A549 (cell line): ENCODE data around the gene DTX1. TPM values are rescaled to one million over a fixed set of nuclear protein-coding genes. Genes with fewer than 3 reads are reported as not detected.

Experiments used
- ATAC-seq, 2 experiments: fragments of 200-7000 bp in 1 of 2; fragments of >200 bp in 1 of 2; cut with Nextera tagmentation in 1 of 2; cut with Tn5 transposase in 1 of 2; 3 replicates each; pipeline versions ENCODE4 v1.8.0 to v1.9.1; 2018 to 2020; ENCODE audit warnings: mild to moderate bottlenecking in 1 of 2, moderate library complexity in 1 of 2
- CTCF ChIA-PET: fragments of 300-600 bp; sonication (Branson Sonifier 250); formaldehyde crosslinking; extraction: SDS; loops from one replicate; lab custom pipeline; 2021; ENCODE audit warnings: antibody characterized with exemption, inconsistent platforms; lab: Yijun Ruan, JAX
- POLR2A ChIA-PET: fragments of 350-600 bp; formaldehyde crosslinking; extraction: SDS; loops from one replicate; lab custom pipeline; 2021; ENCODE audit warnings: antibody characterized with exemption, inconsistent platforms; lab: Yijun Ruan, JAX
- DNase-seq, 2 experiments: peaks; one replicate each; pipeline versions ENCODE4 v3.0.0 to v3.0.0-alpha.2; 2011 to 2016; ENCODE audit warnings: low read depth in 1 of 2, low spot score in 1 of 2
- FAIRE-seq: peaks from 2 replicates; lab custom pipeline; 2011; peaks lifted over from hg19 to GRCh38; lab: Jason Lieb, UNC
- H3K27ac ChIP-seq, 2 experiments: fragments of >200 bp; sonication (Bioruptor Twin); formaldehyde crosslinking; 3 replicates each; pipeline ENCODE4 v1.5.1; 2016 to 2017
- H3K4me1 ChIP-seq: fragments of >200 bp; sonication (Bioruptor Twin); formaldehyde crosslinking; 3 replicates; pipeline ENCODE4 v1.6.1; 2016
- H3K4me2 ChIP-seq: fragments of >200 bp; sonication (Bioruptor Twin); formaldehyde crosslinking; 3 replicates; pipeline ENCODE4 v1.6.1; 2016
- H3K4me3 ChIP-seq: fragments of >200 bp; sonication (Bioruptor Twin); formaldehyde crosslinking; 3 replicates; pipeline ENCODE4 v1.5.1; 2016
- H3K9me3 ChIP-seq: fragments of >200 bp; sonication (Bioruptor Twin); formaldehyde crosslinking; 3 replicates; pipeline ENCODE4 v1.6.1; 2016
- ATOH8 ChIP-seq: fragments of 250-450 bp; sonication (Bioruptor Pico); IDR thresholded peaks from 2 replicates; pipeline ENCODE4 v1.5.0; 2020; ENCODE audit warnings: low read depth, mild to moderate bottlenecking, moderate library complexity
- EP300 ChIP-seq, 2 experiments: fragments of >200 bp; sonication (Bioruptor Twin); formaldehyde crosslinking; IDR thresholded peaks; 2 replicates in 1 of 2; 3 replicates in 1 of 2; pipeline ENCODE4 v1.6.1; 2016 to 2017
- HEYL ChIP-seq: fragments of 250-450 bp; sonication (Bioruptor Pico); IDR thresholded peaks from 2 replicates; pipeline ENCODE4 v1.8.0; 2021; ENCODE audit warnings: mild to moderate bottlenecking, moderate library complexity
- HOXA7 ChIP-seq: fragments of 250-450 bp; sonication (Bioruptor Pico); IDR thresholded peaks from 2 replicates; pipeline ENCODE4 v1.5.0; 2020; ENCODE audit warnings: mild to moderate bottlenecking, moderate library complexity
- HOXB5 ChIP-seq: fragments of 250-450 bp; sonication (Bioruptor Pico); IDR thresholded peaks from 2 replicates; pipeline ENCODE4 v1.5.0; 2020; ENCODE audit warnings: mild to moderate bottlenecking, moderate library complexity
- JUN ChIP-seq, 2 experiments: fragments of >200 bp; sonication (Bioruptor Twin); formaldehyde crosslinking; IDR thresholded peaks; 2 replicates in 1 of 2; 3 replicates in 1 of 2; pipeline ENCODE4 v1.6.1; 2016 to 2017
- JUNB ChIP-seq: fragments of >200 bp; sonication (Bioruptor Twin); formaldehyde crosslinking; IDR thresholded peaks from 2 replicates; pipeline ENCODE4 v1.6.1; 2016
- MYC ChIP-seq: IDR thresholded peaks from 2 replicates; pipeline ENCODE4 v1.6.1; 2012; ENCODE audit warnings: mild to moderate bottlenecking, inconsistent platforms, low read length, improper control_type of control experiment, borderline replicate concordance
- NPAS2 ChIP-seq: fragments of 250-450 bp; sonication (Bioruptor Pico); IDR thresholded peaks from 2 replicates; pipeline ENCODE4 v1.8.0; 2022; ENCODE audit warnings: mild to moderate bottlenecking, moderate library complexity, borderline replicate concordance
- PBX3 ChIP-seq: IDR thresholded peaks from 2 replicates; pipeline ENCODE4 v1.6.1; 2012
- RFX5 ChIP-seq: fragments of 450-650 bp; IDR thresholded peaks from 2 replicates; pipeline ENCODE4 v1.7.1; 2014; ENCODE audit warnings: antibody characterized with exemption, mild to moderate bottlenecking, moderate library complexity
- RNF2 ChIP-seq: fragments of 200-600 bp; sonication (generic); IDR thresholded peaks from 2 replicates; pipeline ENCODE4 v1.6.1; 2016; ENCODE audit warnings: low read depth, mild to moderate bottlenecking, antibody characterized with exemption, moderate library complexity, borderline replicate concordance
- ZC3H11A ChIP-seq: fragments of 450-650 bp; IDR thresholded peaks from 2 replicates; pipeline ENCODE4 v1.6.1; 2014; ENCODE audit warnings: antibody characterized with exemption, mild to moderate bottlenecking
- ZFP36 ChIP-seq: fragments of 450-650 bp; IDR thresholded peaks from 2 replicates; pipeline ENCODE4 v1.6.1; 2014; ENCODE audit warnings: borderline replicate concordance; ENCODE audit not compliant: partially characterized antibody
- ZSCAN20 ChIP-seq: fragments of 250-450 bp; sonication (Bioruptor Pico); IDR thresholded peaks from 2 replicates; pipeline ENCODE4 v1.8.0; 2022; ENCODE audit warnings: mild to moderate bottlenecking, moderate library complexity
- WGBS: methylation state at CpG from one replicate; pipeline ENCODE4 v1.1.6; 2017; ENCODE audit errors: missing lambda C conversion rate; 5-methylcytosine and 5-hydroxymethylcytosine counted together
- polyA plus RNA-seq, 4 experiments: library from polyadenylated mRNA; depleted of rRNA in 3 of 4; stranded (reverse); fragments of >200 nt; fragmentation: RNase III in 1 of 4; extraction: RNeasy Plus Mini Kit Qiagen cat#74134 plus additional on column Dnase treatment in 1 of 4; gene quantifications; 2 replicates in 3 of 4; 3 replicates in 1 of 4; pipeline ENCODE4 v1.2.3, GENCODE V29; 2011 to 2017
- TF ChIP-seq, protein P1 (sequence below): fragments of >200 bp; sonication (Bioruptor Twin); formaldehyde crosslinking; IDR thresholded peaks from 2 replicates; pipeline ENCODE4 v1.6.1; 2016
- TF ChIP-seq, protein P2 (sequence below): IDR thresholded peaks from 2 replicates; pipeline ENCODE4 v1.6.1; 2012; ENCODE audit warnings: low read depth, borderline replicate concordance
- TF ChIP-seq, protein P3 (sequence below): fragments of 250-450 bp; sonication (Bioruptor Pico); IDR thresholded peaks from 2 replicates; pipeline ENCODE4 v1.5.0; 2021; ENCODE audit warnings: mild to moderate bottlenecking, moderate library complexity, borderline replicate concordance

Gene DTX1
- polyA plus RNA-seq, 2 of the 4 experiments (the other 2 are of a cell fraction) = 0.28 to 0.37 TPM

- no peak for TF ChIP-seq HEYL (CRISPR knock-in tag)
- no peak for TF ChIP-seq NPAS2 (CRISPR knock-in tag)
- no peak for TF ChIP-seq JUNB
- no peak for TF ChIP-seq JUN (IDR thresholded peaks at IDR 0.05)
- no peak for TF ChIP-seq RNF2
- TF ChIP-seq ZC3H11A = no peak
- TF ChIP-seq HOXA7 (CRISPR knock-in tag) = no peak
- TF ChIP-seq HOXB5 (CRISPR knock-in tag) = no peak
- TF ChIP-seq, protein P1, sequence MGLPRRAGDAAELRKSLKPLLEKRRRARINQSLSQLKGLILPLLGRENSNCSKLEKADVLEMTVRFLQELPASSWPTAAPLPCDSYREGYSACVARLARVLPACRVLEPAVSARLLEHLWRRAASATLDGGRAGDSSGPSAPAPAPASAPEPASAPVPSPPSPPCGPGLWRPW = no peak
- TF ChIP-seq RFX5 = no peak
- TF ChIP-seq, protein P2, sequence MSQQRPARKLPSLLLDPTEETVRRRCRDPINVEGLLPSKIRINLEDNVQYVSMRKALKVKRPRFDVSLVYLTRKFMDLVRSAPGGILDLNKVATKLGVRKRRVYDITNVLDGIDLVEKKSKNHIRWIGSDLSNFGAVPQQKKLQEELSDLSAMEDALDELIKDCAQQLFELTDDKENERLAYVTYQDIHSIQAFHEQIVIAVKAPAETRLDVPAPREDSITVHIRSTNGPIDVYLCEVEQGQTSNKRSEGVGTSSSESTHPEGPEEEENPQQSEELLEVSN = no peak
- no peak for TF ChIP-seq MYC
- TF ChIP-seq EP300 (IDR thresholded peaks at IDR 0.05) = no peak
These were observed 6.2 kb downstream of the DTX1 start (continued) for GRCh38 chr12:113062502-113063395.

DNA sequence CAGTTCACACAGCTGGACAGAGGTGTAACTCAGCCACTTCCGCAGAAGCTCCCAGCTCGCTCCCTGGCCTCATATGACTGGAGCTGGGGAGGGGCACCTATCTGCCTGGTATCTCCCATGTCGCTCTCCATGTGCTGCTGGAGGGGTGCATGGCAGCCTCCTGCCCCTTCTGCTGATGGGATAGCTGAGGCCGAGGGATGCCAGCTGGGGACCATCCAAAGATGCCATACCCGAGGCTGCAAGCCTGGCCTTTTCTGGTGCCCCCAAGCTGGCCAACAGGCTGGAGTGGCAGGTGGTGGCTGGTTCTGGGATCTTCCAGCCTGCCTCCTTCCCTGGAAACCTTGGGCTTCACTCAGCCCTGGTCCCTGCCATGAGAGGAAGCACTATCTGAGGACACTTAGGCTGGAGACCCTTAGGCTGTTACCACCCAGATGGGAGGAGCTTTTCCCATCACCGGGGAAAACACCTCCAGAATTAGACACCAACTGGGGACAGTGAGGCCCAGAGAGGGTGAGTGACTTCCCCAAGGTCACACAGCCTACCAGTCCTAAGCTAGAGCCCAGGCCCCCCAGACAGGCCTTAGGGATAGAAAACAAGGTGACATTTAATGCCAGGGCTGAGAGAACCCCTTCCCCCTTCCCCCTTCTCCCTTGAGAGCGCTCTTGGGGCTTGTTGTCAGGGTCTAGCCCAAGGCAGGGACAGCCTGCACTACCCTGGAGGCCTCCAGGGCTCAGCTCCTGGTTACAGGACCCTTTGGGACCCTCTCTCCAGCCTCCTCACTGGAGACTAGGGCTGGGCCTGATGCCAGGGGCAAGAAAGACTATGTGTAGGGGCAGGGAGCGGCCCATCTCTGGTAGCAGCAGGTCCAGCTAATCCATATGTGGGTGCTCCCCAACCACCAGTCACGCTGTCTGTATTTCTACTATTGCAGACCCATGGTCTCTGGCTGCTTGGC is 7.1 kb downstream of the DTX1 start:
- Histone ChIP-seq H3K9me3 (no peaks in the 10 kb centered on the region), H3K4me1 (no peaks in the 10 kb centered on the region), H3K4me2 (no peak overlapping the region), H3K4me3 (no peak overlapping the region), H3K27ac (no peak overlapping the region)
- ChIA-PET CTCF (interaction anchor here (0.6 to 3.2 kb wide), 8 partner anchors 11 to 134 kb away, joined by 3 to 30 read pairs (median 4); no protein-coding TSS in a partner anchor), POLR2A (no interaction called here)
- TF ChIP-seq ZFP36 = peak; percentile 48
- no peak for TF ChIP-seq ZSCAN20 (CRISPR knock-in tag)
- TF ChIP-seq PBX3 = no peak
- TF ChIP-seq ATOH8 (CRISPR knock-in tag) = no peak
- TF ChIP-seq, protein P3, sequence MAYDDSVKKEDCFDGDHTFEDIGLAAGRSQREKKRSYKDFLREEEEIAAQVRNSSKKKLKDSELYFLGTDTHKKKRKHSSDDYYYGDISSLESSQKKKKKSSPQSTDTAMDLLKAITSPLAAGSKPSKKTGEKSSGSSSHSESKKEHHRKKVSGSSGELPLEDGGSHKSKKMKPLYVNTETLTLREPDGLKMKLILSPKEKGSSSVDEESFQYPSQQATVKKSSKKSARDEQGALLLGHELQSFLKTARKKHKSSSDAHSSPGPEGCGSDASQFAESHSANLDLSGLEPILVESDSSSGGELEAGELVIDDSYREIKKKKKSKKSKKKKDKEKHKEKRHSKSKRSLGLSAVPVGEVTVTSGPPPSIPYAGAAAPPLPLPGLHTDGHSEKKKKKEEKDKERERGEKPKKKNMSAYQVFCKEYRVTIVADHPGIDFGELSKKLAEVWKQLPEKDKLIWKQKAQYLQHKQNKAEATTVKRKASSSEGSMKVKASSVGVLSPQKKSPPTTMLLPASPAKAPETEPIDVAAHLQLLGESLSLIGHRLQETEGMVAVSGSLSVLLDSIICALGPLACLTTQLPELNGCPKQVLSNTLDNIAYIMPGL (CRISPR knock-in tag) = no peak
- DNase-seq (no peak), ATAC-seq (no peak), FAIRE-seq (no peak)
- WGBS = 60% methylated on average over 6 of the region's 9 CpGs
